Sigmoid colon (tissue), 4 donors: ENCODE results near the gene ZDHHC20.

Experiments
- CTCF ChIP-seq, 4 experiments: fragments of 450-650 bp in 3 of 4; fragments of 200-600 bp in 1 of 4; IDR thresholded peaks; one replicate each; pipeline ENCODE4 v1.5.1; 2016 to 2019; ENCODE audit warnings: antibody characterized with exemption in 4 of 4, mild to moderate bottlenecking in 3 of 4, moderate library complexity in 2 of 4
- EP300 ChIP-seq, 4 donors: sonication (generic); formaldehyde crosslinking; IDR thresholded peaks; one replicate each; pipeline ENCODE4 v1.6.1; 2017; ENCODE audit warnings: antibody characterized with exemption in 4 of 4
- POLR2A ChIP-seq, 2 donors: fragments of 450-650 bp; IDR thresholded peaks; one replicate each; pipeline ENCODE4 v1.6.1; 2016; ENCODE audit warnings: antibody characterized with exemption in 2 of 2, mild to moderate bottlenecking in 2 of 2, moderate library complexity in 2 of 2

GRCh38 chr13:21413013-21413412, 46.1 kb downstream of the ZDHHC20 start:
- no peak for TF ChIP-seq CTCF (IDR thresholded peaks at IDR 0.05)
- TF ChIP-seq POLR2A (IDR thresholded peaks at IDR 0.05): no peak
- no peak for TF ChIP-seq EP300 (IDR thresholded peaks at IDR 0.05)
